Gastroesophageal sphincter (tissue), 4 donors: Measurements from ENCODE around the gene ZBTB5. TPM values are rescaled to one million over a fixed set of nuclear protein-coding genes. Genes with fewer than 3 reads are reported as not detected.

Experiments used
- ATAC-seq: fragments of 150-250 bp; one replicate; pipeline ENCODE4 v1.9.1; 2016; ENCODE audit warnings: mild to moderate bottlenecking, moderate library complexity
- H3K27ac ChIP-seq, 4 donors: fragments of 200-600 bp; sonication (generic) in 3 of 4; 1 replicate in 3 of 4; 2 replicates in 1 of 4; pipeline ENCODE4 v1.5.1; 2016 to 2019
- H3K27me3 ChIP-seq: fragments of 200-600 bp; sonication (generic); one replicate; pipeline ENCODE4 v1.5.1; 2019
- H3K36me3 ChIP-seq, 2 donors: fragments of 200-600 bp; sonication (generic); one replicate each; pipeline ENCODE4 v1.5.1; 2019; ENCODE audit warnings: control low read depth in 1 of 2
- H3K4me1 ChIP-seq, 3 donors: fragments of 200-600 bp; sonication (generic); 1 replicate in 2 of 3; 2 replicates in 1 of 3; pipeline ENCODE4 v1.5.1; 2016 to 2019; ENCODE audit warnings: control low read depth in 2 of 3
- H3K4me3 ChIP-seq, 2 donors: fragments of 200-600 bp; sonication (generic); one replicate each; pipeline ENCODE4 v1.5.1; 2019; ENCODE audit warnings: mild to moderate bottlenecking in 1 of 2, moderate library complexity in 1 of 2
- H3K9me3 ChIP-seq, 3 donors: fragments of 200-600 bp; sonication (generic); one replicate each; pipeline ENCODE4 v1.5.1; 2017 to 2019; ENCODE audit warnings: control low read depth in 2 of 3
- EP300 ChIP-seq: sonication (generic); formaldehyde crosslinking; IDR thresholded peaks from one replicate; pipeline ENCODE4 v1.6.1; 2017; ENCODE audit warnings: antibody characterized with exemption, mild to moderate bottlenecking
- POLR2A ChIP-seq, 2 donors: fragments of 450-650 bp; IDR thresholded peaks; one replicate each; pipeline ENCODE4 v1.6.1; 2017; ENCODE audit warnings: antibody characterized with exemption in 2 of 2, mild to moderate bottlenecking in 2 of 2, moderate library complexity in 1 of 2
- POLR2AphosphoS5 ChIP-seq: sonication (generic); formaldehyde crosslinking; IDR thresholded peaks from one replicate; pipeline ENCODE4 v1.6.1; 2017; ENCODE audit warnings: antibody characterized with exemption
- WGBS, 2 donors: methylation state at CpG; one replicate each; pipeline ENCODE4 v1.1.5; 2018; ENCODE audit warnings: low coverage in 1 of 2; 5-methylcytosine and 5-hydroxymethylcytosine counted together
- total RNA-seq, 4 donors: library from RNA; depleted of rRNA; stranded (reverse); fragments of >200 nt; gene quantifications; one replicate each; pipeline ENCODE4 v1.1.0, GENCODE V29; 2016
- TF ChIP-seq, protein P1 (sequence below), 4 experiments: fragments of 200-600 bp in 2 of 4; fragments of 450-650 bp in 2 of 4; sonication (generic) in 1 of 4; IDR thresholded peaks; one replicate each; pipeline ENCODE4 v1.5.1; 2017 to 2019; ENCODE audit warnings: antibody characterized with exemption in 4 of 4, mild to moderate bottlenecking in 2 of 4, moderate library complexity in 2 of 4

ZBTB5 gene
- total RNA-seq, 4 donors from 2014 or later: 12.3 to 15.8 (median 13.5) TPM

DNA sequence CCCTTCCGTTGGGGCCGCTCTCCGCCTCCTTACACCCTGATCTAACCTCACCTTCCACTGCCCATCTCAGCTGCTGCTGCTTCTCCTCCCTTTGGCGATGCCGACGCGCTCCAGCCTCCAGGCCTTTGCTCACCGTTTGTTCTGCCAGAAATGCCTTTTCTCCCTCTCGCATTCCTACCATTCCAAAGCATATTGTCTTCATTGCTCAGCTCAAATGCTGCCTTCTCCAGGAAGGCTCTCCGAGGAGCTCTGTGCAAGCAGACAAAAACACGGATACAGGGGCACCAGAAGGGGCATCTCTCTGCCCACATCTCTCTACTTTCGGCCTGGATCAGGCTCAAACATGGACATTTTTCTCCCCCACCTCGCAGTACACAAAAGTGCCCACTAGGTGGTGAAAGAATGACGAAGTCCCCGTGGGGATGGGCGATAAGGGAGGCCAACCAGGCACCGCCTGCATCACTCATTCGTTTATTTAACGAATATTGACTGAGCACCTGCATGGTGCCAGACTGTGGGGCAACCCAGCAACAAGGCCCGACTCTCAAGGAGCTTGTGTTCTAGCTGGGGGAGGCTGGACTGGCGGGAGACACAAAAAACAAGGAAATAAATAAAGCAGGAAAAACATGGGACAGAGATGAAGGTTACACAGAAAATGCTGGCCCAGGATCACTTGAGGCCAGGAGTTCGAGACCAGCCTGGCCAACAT is 50.1 kb downstream of the ZBTB5 start:
- Histone ChIP-seq H3K4me3 (peak overlapping the region in 1 of 2 donors; percentile 3), H3K4me1 (peaks cover 0 to 13% (median 0%) of the 10 kb centered on the region in 3 donors), H3K9me3 (no peaks in the 10 kb centered on the region), H3K27ac (peak overlapping the region; percentile 6 to 84 (median 78)), H3K36me3 (no peaks in the 10 kb centered on the region), H3K27me3 (no peaks in the 10 kb centered on the region)
- TF ChIP-seq POLR2A (IDR thresholded peaks at IDR 0.05) (no peak), POLR2AphosphoS5 (peak; percentile 4), EP300 (no peak)
- TF ChIP-seq, protein P1, sequence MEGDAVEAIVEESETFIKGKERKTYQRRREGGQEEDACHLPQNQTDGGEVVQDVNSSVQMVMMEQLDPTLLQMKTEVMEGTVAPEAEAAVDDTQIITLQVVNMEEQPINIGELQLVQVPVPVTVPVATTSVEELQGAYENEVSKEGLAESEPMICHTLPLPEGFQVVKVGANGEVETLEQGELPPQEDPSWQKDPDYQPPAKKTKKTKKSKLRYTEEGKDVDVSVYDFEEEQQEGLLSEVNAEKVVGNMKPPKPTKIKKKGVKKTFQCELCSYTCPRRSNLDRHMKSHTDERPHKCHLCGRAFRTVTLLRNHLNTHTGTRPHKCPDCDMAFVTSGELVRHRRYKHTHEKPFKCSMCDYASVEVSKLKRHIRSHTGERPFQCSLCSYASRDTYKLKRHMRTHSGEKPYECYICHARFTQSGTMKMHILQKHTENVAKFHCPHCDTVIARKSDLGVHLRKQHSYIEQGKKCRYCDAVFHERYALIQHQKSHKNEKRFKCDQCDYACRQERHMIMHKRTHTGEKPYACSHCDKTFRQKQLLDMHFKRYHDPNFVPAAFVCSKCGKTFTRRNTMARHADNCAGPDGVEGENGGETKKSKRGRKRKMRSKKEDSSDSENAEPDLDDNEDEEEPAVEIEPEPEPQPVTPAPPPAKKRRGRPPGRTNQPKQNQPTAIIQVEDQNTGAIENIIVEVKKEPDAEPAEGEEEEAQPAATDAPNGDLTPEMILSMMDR (IDR thresholded peaks at IDR 0.05): peak in 3 of 4 experiments; percentile 84 to 88 (median 87)
- peak; percentile 80 for ATAC-seq
- WGBS, 2 donors: 15 to 22% methylated on average over 13 to 18 of the region's 22 CpGs

DNA sequence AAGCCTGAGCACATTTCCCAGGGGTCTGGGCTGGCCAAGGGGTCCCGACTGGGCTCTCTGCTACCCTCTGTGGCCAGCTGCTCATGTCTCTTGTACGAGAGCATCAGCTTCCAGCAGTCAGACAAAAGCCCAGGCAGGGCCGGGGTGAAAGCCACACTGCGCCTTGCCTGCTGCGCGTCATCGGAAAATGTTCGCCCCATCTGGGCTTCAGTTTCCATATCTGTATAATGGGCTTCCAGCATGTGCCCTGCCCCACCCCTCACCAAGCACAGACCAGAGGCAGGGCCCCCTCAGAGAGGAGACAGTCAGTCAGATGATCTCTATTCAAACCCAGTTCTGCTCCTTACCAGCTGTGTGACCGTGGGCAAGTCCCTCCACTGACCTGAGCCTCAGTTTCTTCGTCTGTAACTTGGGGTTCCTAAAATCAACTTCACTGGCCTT is 50.7 kb downstream of the ZBTB5 start:
- Histone ChIP-seq H3K4me1 (peaks cover 0 to 13% (median 0%) of the 10 kb centered on the region in 3 donors), H3K27me3 (no peaks in the 10 kb centered on the region), H3K4me3 (no peak overlapping the region), H3K36me3 (no peaks in the 10 kb centered on the region), H3K9me3 (no peaks in the 10 kb centered on the region), H3K27ac (peak overlapping the region; percentile 6 to 84 (median 78))
- TF ChIP-seq, protein P1 (IDR thresholded peaks at IDR 0.05): no peak
- no peak for TF ChIP-seq POLR2AphosphoS5
- no peak for TF ChIP-seq POLR2A (IDR thresholded peaks at IDR 0.05)
- TF ChIP-seq EP300: no peak
- 100% methylated on average over 5 of the region's 10 CpGs; no CpG with 5 or more reads in 1 of the 2 donors for WGBS, 2 donors
- ATAC-seq: no peak

DNA sequence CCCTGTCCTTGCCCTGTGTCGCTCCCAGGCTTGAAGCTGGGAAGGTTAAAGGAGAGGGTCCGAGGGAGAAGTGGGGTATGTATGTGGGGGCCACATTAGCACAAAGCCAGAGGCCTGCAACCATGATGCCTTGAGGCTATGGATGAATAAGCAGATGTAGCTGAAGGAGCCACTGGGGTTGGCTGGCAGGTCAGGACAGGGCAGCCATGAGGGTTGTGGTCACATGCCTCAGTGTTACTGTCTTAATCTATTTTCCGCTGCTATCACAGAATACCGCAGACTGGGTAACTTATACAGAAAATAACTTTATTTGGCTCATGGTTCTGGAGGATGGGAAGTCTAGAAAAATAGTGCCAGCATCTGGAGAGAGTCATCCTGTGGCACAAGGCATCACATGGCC is 51.9 kb downstream of the ZBTB5 start:
- Histone ChIP-seq H3K27me3 (no peaks in the 10 kb centered on the region), H3K36me3 (no peaks in the 10 kb centered on the region), H3K4me1 (peaks cover 0 to 13% (median 0%) of the 10 kb centered on the region in 3 donors), H3K27ac (no peak overlapping the region), H3K4me3 (no peak overlapping the region), H3K9me3 (no peaks in the 10 kb centered on the region)
- ATAC-seq: no peak
- TF ChIP-seq EP300 (no peak), POLR2A (IDR thresholded peaks at IDR 0.05) (no peak), POLR2AphosphoS5 (no peak)
- TF ChIP-seq, protein P1 (IDR thresholded peaks at IDR 0.05): no peak
- WGBS, 2 donors: 79% methylated on average over 3 of the region's 4 CpGs; no CpG with 5 or more reads in 1 of the 2 donors

DNA sequence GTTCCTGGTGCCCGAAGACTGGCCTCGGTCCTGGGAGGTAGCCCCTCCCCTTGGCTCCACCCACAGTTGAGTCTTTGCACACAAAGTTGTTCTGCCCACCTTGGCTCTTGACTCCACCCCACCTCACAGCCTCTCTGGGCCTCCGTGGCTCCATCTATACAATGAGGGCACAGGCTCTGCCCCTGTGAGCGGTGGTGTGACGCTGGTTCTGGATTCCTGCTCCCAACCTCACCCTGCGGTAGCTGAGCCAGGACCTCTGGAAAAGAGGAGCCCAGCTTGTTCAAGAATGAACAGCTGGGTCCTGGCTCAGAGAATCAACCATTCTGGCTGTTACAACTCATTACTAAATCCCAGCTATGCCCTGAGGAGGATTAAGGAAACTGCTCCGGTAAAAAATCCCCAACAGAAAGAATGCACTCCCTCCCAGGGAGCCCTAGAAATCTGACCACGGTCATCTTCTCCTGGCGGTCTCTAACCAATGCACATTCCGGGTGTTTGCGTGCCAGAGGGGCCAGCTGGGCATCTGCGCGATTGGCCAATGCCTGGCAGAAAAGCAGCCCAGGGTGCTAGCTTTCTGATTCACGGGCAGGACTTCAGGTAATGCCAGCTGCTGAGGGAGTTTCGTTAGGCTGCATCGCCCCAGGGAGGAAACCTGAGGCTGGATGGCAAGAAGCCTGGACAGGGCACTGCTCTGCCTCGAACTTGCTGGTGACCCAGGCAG is 52.7 kb downstream of the ZBTB5 start:
- 40 to 73% methylated on average over 1 to 5 of the region's 17 CpGs for WGBS, 2 donors
- ATAC-seq: no peak

More for the DNA sequence above, 52.7 kb downstream of the ZBTB5 start:
- Histone ChIP-seq H3K9me3 (no peaks in the 10 kb centered on the region), H3K36me3 (no peaks in the 10 kb centered on the region), H3K4me1 (peaks cover 0 to 13% (median 0%) of the 10 kb centered on the region in 3 donors), H3K27me3 (no peaks in the 10 kb centered on the region), H3K4me3 (no peak overlapping the region), H3K27ac (no peak overlapping the region)
- TF ChIP-seq, protein P1 (IDR thresholded peaks at IDR 0.05): no peak
- TF ChIP-seq EP300 (no peak), POLR2A (IDR thresholded peaks at IDR 0.05) (no peak), POLR2AphosphoS5 (no peak)
